Neural progenitor cell (in vitro differentiated cells): Measurements from ENCODE around the gene PKHD1.

Source experiments
- EZH2 ChIP-seq: fragments of 200-600 bp; sonication (generic); IDR thresholded peaks from 2 replicates; pipeline ENCODE4 v1.6.1; 2017; ENCODE audit warnings: antibody characterized with exemption, mild to moderate bottlenecking, moderate library complexity
- EZH2phosphoT487 ChIP-seq: fragments of 200-600 bp; sonication (generic); IDR thresholded peaks from 2 replicates; pipeline ENCODE4 v1.6.1; 2017; ENCODE audit warnings: antibody characterized with exemption
- TF ChIP-seq, protein P1 (sequence below): fragments of 200-600 bp; sonication (generic); IDR thresholded peaks from 2 replicates; pipeline ENCODE4 v1.5.1; 2017; ENCODE audit warnings: antibody characterized with exemption, mild to moderate bottlenecking

DNA sequence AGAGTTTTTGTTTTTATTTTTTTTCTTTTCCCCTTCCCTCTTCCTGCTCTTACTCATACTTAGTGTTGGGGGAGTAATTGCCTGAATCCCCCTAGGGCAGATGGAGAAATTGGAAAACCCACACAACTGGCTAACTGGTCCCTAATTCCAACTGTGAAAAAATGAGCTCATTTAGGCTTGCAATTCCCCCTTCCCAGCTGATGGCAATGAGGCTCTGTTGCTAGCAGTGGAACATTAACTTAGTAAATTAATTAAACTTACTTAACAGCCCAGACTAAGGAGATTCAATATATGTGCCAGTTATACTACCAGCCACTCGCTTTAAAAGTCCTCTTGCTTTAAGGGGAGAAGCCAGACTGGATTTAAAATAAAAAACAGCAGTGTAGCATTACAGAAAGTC, 76.6 kb downstream of the PKHD1 start:
- TF ChIP-seq, protein P1, sequence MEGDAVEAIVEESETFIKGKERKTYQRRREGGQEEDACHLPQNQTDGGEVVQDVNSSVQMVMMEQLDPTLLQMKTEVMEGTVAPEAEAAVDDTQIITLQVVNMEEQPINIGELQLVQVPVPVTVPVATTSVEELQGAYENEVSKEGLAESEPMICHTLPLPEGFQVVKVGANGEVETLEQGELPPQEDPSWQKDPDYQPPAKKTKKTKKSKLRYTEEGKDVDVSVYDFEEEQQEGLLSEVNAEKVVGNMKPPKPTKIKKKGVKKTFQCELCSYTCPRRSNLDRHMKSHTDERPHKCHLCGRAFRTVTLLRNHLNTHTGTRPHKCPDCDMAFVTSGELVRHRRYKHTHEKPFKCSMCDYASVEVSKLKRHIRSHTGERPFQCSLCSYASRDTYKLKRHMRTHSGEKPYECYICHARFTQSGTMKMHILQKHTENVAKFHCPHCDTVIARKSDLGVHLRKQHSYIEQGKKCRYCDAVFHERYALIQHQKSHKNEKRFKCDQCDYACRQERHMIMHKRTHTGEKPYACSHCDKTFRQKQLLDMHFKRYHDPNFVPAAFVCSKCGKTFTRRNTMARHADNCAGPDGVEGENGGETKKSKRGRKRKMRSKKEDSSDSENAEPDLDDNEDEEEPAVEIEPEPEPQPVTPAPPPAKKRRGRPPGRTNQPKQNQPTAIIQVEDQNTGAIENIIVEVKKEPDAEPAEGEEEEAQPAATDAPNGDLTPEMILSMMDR = no peak
- TF ChIP-seq EZH2phosphoT487 = no peak
- TF ChIP-seq EZH2 = no peak
